Breast epithelium (tissue), 3 donors: ENCODE measurements around the gene CISD2.

Experiments
- CTCF ChIP-seq, 3 donors: fragments of 450-650 bp; IDR thresholded peaks; one replicate each; pipeline ENCODE4 v1.5.1; 2016 to 2017; ENCODE audit warnings: antibody characterized with exemption in 3 of 3, mild to moderate bottlenecking in 3 of 3, moderate library complexity in 3 of 3
- POLR2A ChIP-seq: fragments of 450-650 bp; IDR thresholded peaks from one replicate; pipeline ENCODE4 v1.6.1; 2016; ENCODE audit warnings: antibody characterized with exemption, mild to moderate bottlenecking, moderate library complexity
- POLR2AphosphoS5 ChIP-seq, 3 donors: sonication (generic); formaldehyde crosslinking; IDR thresholded peaks; one replicate each; pipeline ENCODE4 v1.6.1; 2017; ENCODE audit warnings: antibody characterized with exemption in 3 of 3

GRCh38 chr4:102862747-102863146, 6.0 kb upstream of the CISD2 start:
- TF ChIP-seq POLR2AphosphoS5 (IDR thresholded peaks at IDR 0.05) (no peak), CTCF (IDR thresholded peaks at IDR 0.05) (no peak), POLR2A (no peak)
